GM21381 (cell line): ENCODE results near the gene TM2D1.

ENCODE experiments used
- ATAC-seq: cut with Tn5 transposase; IDR thresholded peaks from one replicate; pipeline ENCODE4 v1.9.1; 2021; ENCODE audit warnings: mild to moderate bottlenecking, moderate library complexity; ENCODE audit not compliant: unreplicated experiment

Gene TM2D1

GRCh38 chr1:61645476-61645875 lies 79.5 kb downstream of the TM2D1 start:
- ATAC-seq = no peak

DNA sequence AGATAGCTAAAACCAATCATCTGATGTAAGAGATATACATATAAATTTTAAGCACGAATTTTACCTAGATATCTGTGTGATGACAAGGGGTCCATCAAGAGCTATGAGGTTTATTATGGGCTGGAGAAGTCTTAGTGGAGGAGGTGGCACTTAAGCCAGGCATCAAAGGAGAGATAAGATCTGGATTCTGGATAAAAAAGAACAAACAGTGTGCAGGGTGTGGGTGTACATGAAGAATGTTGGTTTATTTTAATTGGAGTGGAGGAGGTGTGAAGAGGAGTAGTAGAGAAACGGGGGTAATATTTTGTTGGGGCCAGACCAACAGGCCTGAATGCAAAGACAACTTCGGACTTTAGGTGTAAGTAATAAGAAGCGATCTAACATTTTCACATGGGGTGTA lies 80.6 kb downstream of the TM2D1 start:
- ATAC-seq = no peak

GRCh38 chr1:61642475-61643232 lies 82.3 kb downstream of the TM2D1 start:
- ATAC-seq = no peak

DNA sequence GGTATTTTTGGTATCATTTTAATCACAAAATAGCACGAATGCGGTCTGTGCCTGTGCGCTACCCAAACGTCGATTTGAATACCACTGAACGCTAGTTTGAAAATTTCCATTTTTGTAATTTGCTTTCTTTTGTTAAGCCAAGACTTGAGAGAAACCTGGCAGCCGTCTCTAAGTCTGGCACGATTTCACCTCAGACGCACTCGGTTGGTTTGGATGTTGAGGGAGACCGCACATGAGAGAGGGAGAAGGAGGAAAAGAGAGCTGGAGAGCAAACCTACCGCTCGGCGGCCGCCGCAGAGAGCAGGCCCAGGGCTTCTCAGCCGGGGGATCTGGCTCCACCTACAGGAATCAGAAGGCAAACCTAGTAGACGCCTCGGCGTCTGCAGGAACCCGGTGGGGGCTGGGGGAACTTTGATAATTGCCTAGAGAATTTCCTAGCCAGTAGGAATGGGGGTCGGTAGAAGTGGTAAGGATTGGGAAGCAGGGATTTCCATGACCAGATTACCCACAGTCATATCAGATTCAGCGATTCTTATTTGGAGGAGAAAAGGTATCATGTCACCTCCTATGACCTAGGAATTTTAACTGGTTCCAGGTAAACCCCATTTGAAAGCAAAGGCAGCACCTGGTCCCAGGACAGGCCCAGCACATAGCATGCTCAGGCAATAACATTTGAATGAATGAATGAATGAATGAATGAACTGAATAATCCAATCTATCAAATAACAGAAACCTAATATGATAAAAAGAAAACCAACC lies 83.2 kb downstream of the TM2D1 start:
- ATAC-seq = peak; percentile 98

DNA sequence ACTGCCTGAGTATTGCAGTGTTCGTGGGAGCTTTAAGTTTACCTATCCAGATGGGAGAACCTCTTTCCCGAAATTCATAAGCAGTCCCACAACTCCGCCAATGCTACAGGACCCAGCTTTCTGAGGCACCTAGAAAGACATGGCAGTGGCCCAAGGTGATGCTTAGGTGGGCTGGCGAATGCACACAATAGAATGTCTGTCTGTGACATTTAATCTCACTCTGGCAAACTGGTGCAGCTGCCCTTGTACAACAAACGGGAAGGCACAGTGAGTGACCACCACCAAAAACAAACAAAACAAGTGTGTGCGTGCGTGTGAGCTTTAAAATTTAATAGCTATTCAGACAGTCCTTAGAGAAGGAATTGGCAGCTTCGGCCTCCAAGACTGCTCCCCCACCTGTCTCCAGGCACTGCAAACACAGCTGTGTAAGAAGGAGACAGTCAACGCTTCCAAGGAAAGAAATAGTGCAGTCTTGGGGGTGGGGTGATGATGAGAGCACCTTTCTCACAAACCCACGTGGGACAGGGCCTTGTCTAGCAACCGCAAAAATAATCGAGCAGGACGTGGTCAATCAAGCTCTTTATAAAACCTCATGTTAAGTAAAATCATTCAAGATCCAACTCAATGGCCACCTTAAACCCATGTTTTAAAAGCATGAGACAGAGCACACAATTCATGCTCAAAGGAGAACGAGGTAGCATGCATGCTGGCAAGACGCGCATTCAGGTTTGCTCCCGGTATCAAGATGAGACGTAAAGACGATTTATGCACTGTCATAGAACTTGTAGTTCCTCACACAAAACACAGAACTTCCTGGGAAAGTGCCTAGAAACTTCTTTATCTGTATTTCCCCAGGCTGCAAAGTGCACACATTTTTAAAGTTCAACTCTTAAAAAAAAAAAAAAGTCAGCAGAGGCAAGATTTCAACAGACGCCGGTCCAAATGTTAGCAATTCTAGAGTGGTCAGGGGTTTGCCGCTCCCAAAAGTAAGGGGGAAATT lies 84.1 kb downstream of the TM2D1 start:
- ATAC-seq = no peak

- no peak for ATAC-seq
Observed at GRCh38 chr1:61639608-61640336, 85.2 kb downstream of the TM2D1 start.

GRCh38 chr1:61638911-61639605 lies 85.9 kb downstream of the TM2D1 start:
- ATAC-seq = no peak

DNA sequence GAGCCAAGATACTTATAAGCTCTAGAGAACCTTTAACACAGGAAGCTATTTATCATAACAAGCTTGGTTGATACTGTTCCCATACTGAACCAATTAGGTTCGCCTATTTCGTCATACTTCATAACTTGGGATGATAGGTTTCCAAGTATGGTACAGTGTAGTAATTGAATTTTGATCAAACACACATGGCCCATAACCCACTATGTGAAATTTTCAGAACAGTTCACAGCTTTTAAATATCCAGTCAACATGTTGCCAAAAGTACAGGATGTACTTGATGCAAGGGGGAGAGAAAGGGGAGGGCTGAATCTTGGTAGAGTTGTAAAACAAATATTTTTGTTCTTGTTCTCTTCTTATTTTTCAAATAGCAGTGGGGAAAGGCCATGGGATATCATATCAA lies 86.6 kb downstream of the TM2D1 start:
- ATAC-seq = no peak

DNA sequence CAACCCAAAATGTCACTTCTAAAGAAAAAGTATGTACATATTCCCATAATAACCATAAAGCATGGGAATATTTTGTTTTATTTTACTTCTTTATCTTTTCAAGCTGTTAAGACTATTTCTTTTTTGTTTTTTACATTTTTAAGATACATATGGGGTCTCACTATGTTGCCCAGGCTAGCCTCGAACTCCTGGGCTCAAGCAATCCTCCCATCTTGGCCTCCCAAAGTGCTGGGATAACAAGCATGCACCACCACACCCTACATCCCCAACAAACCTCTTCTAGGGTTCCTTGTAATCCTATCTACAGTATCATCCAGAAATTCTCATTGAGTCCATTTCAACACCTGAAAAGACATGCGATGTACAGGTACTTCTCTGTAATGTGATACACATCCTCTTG lies 87.5 kb downstream of the TM2D1 start:
- ATAC-seq = no peak

GRCh38 chr1:61636814-61637213 lies 88.1 kb downstream of the TM2D1 start:
- no peak for ATAC-seq

GRCh38 chr1:61636376-61636775 lies 88.6 kb downstream of the TM2D1 start:
- no peak for ATAC-seq

GRCh38 chr1:61635557-61635956 lies 89.4 kb downstream of the TM2D1 start:
- no peak for ATAC-seq

GRCh38 chr1:61631436-61631835 lies 93.5 kb downstream of the TM2D1 start:
- no peak for ATAC-seq
